ENCODE results near the gene TTC24.

Gene TTC24

DNA sequence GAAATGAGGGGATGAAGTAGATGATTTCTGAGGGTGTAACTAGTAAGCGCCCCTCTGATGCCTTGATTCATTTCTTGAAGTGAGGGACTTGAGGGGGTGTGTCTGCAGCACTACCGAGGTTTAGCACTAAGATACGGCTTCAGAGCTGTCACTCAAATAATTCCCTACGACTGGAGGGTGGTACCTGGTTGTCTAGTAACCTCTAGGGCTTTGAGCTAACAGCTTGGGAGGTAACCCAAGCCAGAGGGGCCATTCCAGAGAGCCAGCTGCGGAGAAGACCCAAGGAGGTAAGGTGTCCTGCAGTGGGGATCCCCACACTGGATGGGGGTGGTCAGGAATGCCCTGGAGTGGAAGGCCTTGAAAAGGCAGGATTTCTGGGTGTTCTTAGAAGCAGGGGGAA is at the start of gene TTC24:
Gene TTC24, plus strand, starts transcription at position 252 of the 400 bp plus-strand sequence. CDS start 1,642 bp downstream, outside the sequence.
- FAIRE-seq, result no peak
- no peak for DNase-seq (ENCODE audit: extremely low spot score, insufficient read length, low read depth)

DNA sequence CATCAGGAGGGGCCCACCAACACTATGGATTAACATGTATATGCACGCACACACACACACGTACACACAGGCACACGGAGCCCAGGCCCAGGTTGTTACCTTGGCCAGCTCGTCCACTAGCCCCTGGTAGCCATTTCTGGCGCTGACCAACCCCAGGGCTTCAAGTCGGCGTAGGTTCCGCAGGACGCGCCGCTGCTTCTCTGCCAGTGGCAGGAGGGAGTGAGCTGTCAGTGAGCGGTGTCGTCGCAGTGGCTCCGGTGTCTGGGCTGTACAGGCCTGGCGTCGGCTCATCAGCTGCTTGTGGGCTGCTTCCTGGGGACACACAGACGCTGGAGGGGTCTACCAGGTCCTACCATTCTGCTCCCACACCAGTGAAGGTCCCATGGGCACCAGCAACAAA is 49.5 kb upstream of the TTC24 start:
- no peak for FAIRE-seq

GRCh38 chr1:156532374-156532773 is 47.1 kb upstream of the TTC24 start:
- no peak for DNase-seq (ENCODE audit: extremely low spot score, insufficient read length, low read depth)
- FAIRE-seq, result no peak

More for the DNA sequence above, 49.5 kb upstream of the TTC24 start:
- DNase-seq (ENCODE audit: extremely low spot score, insufficient read length, low read depth), result no peak

GRCh38 chr1:156533568-156534220 is 45.8 kb upstream of the TTC24 start:
- FAIRE-seq (no peak), DNase-seq (ENCODE audit: extremely low spot score, insufficient read length, low read depth) (no peak)

GRCh38 chr1:156534424-156535060 is 45.0 kb upstream of the TTC24 start:
- FAIRE-seq, result no peak
- DNase-seq (ENCODE audit: extremely low spot score, insufficient read length, low read depth), result no peak

DNA sequence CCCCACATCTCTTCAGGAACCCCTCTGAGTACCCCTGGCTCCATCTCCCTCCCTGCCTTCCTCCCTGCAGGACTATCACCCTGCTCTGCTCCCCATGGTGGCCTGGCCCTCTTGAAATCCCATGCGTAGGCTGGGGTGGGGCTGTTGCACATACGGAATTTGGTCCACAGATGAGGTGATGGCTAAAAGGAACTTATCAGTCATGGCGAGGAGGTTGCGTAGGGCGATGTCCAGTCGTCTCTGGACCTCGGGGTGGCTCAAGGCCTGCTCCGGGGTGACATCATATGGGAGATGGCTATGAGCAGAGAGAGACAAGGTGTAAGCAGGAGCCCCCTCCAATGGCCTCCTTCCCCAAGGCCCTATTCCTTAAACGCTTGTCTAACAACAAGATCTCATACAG is 42.5 kb upstream of the TTC24 start:
- FAIRE-seq, result no peak
- no peak for DNase-seq (ENCODE audit: extremely low spot score, insufficient read length, low read depth)

DNA sequence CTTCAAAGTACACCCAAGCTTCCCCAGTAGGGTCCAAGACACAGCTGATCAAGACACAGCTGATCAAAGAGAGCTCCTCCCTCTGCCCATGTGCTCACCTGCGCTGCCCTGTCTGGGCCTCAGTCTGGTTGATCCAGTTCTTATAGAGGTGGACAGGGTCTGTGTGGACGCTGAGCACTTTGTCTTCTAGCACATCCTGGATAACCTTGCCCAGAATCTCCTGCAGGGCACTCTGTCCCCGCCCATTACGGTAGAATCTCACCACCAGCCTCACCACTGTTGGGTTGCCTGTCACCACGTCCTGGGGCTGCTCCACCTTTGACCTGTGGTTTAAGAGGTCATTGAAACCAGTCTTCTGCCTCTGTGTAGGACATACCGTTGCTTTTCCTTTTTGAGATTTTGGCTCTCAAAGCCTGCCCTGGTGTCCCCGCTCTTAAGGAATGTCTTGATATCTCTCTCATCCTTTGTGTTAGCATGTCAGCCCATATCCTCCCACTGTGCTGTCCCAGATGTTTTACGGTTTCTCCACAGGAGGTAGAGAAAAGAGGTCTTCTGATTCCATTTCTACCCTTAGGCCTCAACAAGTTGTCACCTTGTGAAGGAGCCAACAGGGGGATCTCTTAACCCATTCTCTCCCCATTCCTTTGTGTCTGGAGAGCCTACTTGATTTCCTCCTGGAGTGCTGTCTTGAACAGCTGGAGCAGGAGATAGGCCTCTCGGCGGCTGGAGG is 40.6 kb upstream of the TTC24 start:
- FAIRE-seq, result no peak
- DNase-seq (ENCODE audit: extremely low spot score, insufficient read length, low read depth), result no peak

GRCh38 chr1:156539818-156540355 is 39.6 kb upstream of the TTC24 start:
- FAIRE-seq, result no peak

DNA sequence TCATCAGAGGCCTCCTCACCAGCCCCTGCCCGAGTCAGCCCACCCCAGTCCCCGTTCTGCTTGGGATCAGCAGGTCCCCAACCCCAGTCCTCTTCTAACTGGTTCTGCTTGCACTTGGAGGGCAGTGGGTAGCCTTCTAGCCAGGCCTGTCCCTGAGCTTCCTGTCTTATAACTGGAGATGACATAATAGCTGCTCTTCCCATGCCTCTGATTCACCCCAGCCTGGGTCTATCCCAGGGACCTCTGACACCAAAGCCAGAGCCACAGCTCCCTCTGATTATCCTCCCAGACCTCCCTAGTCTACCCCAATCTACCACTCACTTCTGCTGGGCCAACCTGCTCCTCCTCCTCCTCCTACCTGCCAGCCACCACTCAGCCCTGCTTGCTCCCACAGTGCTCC is 38.6 kb upstream of the TTC24 start:
- DNase-seq (ENCODE audit: extremely low spot score, insufficient read length, low read depth), result no peak
- no peak for FAIRE-seq

More at GRCh38 chr1:156539818-156540355, 39.6 kb upstream of the TTC24 start:
- DNase-seq (ENCODE audit: extremely low spot score, insufficient read length, low read depth), result no peak

DNA sequence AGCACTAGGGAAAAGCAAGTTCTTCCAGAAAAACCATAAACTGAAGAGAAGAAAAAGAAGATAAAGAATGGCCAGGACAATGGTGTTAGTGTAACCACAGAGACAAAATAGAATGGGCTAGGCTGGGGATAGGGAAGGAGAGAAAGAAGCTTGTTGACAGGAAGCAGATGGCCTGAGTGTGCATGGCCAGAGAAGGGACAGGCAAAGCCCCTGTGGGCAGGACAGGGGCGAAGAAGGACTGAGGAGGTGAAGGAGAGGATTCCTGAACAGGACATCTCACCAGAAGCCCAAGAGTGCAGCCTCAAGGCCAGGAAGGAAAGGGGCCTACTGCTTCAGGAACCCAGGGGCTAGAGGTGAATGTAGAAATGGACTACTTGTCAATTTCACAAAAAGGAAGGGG is 36.5 kb upstream of the TTC24 start:
- FAIRE-seq, result no peak
- no peak for DNase-seq (ENCODE audit: extremely low spot score, insufficient read length, low read depth)

GRCh38 chr1:156544592-156545102 is 34.9 kb upstream of the TTC24 start:
- DNase-seq (ENCODE audit: extremely low spot score, insufficient read length, low read depth), result no peak
- FAIRE-seq, result no peak

- DNase-seq (ENCODE audit: extremely low spot score, insufficient read length, low read depth) (no peak), FAIRE-seq (no peak)
Measured at GRCh38 chr1:156546267-156546666, 33.3 kb upstream of the TTC24 start.

GRCh38 chr1:156547434-156547833 is 32.1 kb upstream of the TTC24 start:
- FAIRE-seq (no peak), DNase-seq (ENCODE audit: extremely low spot score, insufficient read length, low read depth) (no peak)

DNA sequence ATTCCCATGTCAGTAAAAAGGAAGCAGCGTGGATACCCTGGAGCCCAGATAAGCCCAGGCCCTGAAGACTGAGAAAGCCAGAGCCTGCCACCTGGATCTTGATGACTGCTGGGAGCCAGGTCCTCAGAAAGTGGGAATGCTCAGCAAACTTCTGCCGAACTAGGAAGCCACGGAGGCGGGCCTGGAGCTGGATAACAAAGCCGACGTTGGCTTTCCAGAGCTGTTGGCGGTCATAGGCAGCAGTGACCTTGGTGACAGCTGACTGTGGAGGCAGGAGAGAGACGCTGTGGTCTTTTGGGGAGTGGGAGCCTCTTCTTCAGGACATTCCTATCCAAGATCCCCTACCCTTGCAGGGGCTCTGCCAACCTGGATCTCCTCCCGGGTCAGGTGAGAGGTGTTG is 31.5 kb upstream of the TTC24 start:
- DNase-seq (ENCODE audit: extremely low spot score, insufficient read length, low read depth) (no peak), FAIRE-seq (no peak)

GRCh38 chr1:156549390-156549789 is 30.1 kb upstream of the TTC24 start:
- DNase-seq (ENCODE audit: extremely low spot score, insufficient read length, low read depth), result no peak
- no peak for FAIRE-seq

DNA sequence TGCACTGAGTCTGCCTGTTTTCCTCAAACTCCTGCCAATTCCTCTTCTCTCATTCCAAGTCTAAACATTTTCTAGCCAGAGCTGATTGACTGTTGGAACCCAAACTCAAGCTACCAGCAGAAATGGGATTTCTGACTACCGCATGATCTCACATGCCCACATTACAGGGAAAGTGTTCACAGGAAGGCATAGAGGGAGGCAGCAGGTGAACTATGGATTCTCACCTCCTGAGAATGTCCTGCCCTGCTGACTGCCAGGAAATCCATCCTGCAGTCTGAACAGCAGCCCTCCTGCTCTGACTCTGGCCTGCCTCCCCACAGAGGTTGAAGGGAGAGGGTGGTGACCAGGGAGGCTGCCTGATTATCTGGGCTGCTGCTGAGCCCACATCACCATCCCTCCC is 29.7 kb upstream of the TTC24 start:
- DNase-seq (ENCODE audit: extremely low spot score, insufficient read length, low read depth) (no peak), FAIRE-seq (no peak)

GRCh38 chr1:156550346-156550745 is 29.2 kb upstream of the TTC24 start:
- FAIRE-seq (no peak), DNase-seq (ENCODE audit: extremely low spot score, insufficient read length, low read depth) (no peak)

DNA sequence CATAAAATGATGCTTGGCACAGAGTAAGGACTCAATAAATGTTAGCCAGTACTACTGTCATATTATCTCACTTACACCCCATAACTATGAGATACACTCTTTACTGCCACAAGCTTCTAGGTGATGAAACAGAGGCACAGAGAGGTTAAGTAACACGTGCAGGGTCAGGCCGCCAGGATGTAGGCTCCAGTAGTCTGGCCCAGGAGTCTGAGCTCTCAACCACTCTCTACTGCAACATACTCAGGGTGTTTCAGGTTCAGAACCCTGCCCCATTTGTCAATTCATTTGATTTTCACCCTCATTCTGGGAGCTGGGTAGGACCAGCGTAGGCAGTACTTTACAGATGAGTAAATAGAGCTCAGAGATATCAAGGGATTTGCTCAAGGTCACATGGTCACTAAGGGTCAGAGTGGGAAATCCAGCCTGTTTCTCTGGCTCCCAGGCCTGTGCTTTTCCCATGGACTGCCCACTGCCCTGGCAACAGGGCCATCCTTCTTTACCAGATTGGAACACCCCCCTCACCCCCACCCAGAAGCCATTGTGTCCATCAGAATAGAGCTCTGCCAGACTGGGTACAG is 28.4 kb upstream of the TTC24 start:
- FAIRE-seq, result no peak
- no peak for DNase-seq (ENCODE audit: extremely low spot score, insufficient read length, low read depth)

GRCh38 chr1:156551869-156552268 is 27.7 kb upstream of the TTC24 start:
- FAIRE-seq, result no peak

GRCh38 chr1:156552518-156552917 is 27.0 kb upstream of the TTC24 start:
- DNase-seq (ENCODE audit: extremely low spot score, insufficient read length, low read depth) (no peak), FAIRE-seq (no peak)

More at GRCh38 chr1:156551869-156552268, 27.7 kb upstream of the TTC24 start:
- DNase-seq (ENCODE audit: extremely low spot score, insufficient read length, low read depth), result no peak

Data from GM18507 (cell line).